ENCODE measurements around the gene ZNF335. TPM values are rescaled to one million over a fixed set of nuclear protein-coding genes. Genes with fewer than 3 reads are reported as not detected.
A peak's percentile ranks its signal among the peaks of the same experiment; 100 is the strongest.

Gene ZNF335
- total and polyA plus RNA-seq, 2 of the 13 experiments (the other 11 are each of a cell fraction or from before 2014, with no cell fraction given): 9.7 to 13.7 TPM

DNA sequence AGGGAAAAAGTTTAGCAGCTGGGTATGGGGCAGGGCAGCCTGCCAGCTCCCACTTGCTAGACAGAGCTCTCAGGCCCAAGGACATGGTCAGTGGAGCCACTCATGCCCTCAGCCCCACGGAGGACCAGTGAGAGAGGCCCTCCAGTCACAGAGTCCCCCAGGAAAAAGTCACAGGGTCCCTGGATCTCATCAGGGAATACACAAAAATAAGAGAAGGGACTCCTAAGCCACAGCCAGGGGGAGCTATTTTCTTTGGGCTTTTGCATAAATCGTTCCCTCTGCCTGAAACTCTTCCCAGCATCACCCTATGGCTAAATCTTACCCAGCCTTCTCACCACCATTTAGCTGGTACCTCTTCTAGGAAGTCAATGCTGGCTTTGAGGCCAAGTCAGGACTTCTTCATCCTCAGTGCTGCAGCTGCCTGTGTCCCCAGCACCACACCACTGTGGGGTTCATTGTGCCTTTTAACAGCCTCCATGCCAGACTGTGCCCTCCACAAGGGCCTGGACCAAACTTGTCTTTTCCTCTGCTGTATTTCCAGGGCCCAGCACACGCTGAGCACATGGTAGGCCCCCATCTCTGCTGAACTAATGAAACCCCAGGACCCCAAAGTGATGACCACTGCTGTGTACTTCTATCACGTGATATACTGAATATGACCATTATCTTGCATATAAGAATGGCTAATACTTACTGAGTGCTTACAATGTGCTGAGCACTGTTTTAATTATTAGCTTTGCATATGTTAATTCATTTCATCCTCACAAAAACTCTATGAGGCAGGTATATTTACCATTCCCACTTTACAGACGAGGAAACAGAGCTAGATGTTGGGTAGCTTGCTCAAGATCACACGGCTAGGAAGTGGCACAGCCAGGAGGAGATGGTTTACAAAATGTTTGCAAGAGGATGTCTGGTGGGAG is 2.0 kb downstream of the ZNF335 start (continued):
- TF ChIP-seq, protein P1, sequence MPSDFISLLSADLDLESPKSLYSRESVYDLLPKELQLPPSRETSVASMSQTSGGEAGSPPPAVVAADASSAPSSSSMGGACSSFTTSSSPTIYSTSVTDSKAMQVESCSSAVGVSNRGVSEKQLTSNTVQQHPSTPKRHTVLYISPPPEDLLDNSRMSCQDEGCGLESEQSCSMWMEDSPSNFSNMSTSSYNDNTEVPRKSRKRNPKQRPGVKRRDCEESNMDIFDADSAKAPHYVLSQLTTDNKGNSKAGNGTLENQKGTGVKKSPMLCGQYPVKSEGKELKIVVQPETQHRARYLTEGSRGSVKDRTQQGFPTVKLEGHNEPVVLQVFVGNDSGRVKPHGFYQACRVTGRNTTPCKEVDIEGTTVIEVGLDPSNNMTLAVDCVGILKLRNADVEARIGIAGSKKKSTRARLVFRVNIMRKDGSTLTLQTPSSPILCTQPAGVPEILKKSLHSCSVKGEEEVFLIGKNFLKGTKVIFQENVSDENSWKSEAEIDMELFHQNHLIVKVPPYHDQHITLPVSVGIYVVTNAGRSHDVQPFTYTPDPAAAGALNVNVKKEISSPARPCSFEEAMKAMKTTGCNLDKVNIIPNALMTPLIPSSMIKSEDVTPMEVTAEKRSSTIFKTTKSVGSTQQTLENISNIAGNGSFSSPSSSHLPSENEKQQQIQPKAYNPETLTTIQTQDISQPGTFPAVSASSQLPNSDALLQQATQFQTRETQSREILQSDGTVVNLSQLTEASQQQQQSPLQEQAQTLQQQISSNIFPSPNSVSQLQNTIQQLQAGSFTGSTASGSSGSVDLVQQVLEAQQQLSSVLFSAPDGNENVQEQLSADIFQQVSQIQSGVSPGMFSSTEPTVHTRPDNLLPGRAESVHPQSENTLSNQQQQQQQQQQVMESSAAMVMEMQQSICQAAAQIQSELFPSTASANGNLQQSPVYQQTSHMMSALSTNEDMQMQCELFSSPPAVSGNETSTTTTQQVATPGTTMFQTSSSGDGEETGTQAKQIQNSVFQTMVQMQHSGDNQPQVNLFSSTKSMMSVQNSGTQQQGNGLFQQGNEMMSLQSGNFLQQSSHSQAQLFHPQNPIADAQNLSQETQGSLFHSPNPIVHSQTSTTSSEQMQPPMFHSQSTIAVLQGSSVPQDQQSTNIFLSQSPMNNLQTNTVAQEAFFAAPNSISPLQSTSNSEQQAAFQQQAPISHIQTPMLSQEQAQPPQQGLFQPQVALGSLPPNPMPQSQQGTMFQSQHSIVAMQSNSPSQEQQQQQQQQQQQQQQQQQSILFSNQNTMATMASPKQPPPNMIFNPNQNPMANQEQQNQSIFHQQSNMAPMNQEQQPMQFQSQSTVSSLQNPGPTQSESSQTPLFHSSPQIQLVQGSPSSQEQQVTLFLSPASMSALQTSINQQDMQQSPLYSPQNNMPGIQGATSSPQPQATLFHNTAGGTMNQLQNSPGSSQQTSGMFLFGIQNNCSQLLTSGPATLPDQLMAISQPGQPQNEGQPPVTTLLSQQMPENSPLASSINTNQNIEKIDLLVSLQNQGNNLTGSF (CRISPR knock-in tag; IDR thresholded peaks at IDR 0.05): no peak
- TF ChIP-seq ZNF879 (CRISPR knock-in tag; IDR thresholded peaks at IDR 0.05) (no peak), SAFB2 (CRISPR knock-in tag; IDR thresholded peaks at IDR 0.05; ENCODE audit: borderline replicate concordance, low read depth) (no peak), ISX (CRISPR knock-in tag; conservative IDR thresholded peaks at IDR 0.05) (no peak), SIN3A (IDR thresholded peaks at IDR 0.05; ENCODE audit: borderline replicate concordance, low read depth, low read length) (no peak), RARG (CRISPR knock-in tag; IDR thresholded peaks at IDR 0.05; ENCODE audit: low read depth) (no peak), ZNF564 (CRISPR knock-in tag; IDR thresholded peaks at IDR 0.05) (no peak), KDM5A (IDR thresholded peaks at IDR 0.05; ENCODE audit: borderline replicate concordance, low read length) (no peak), CCAR2 (optimal IDR thresholded peaks at IDR 0.05; ENCODE audit: low read depth, low read length) (no peak), SMYD3 (CRISPR knock-in tag; IDR thresholded peaks at IDR 0.05) (no peak), ZNF749 (CRISPR knock-in tag; IDR thresholded peaks at IDR 0.05; ENCODE audit: borderline replicate concordance) (no peak)
- TF ChIP-seq, protein P2, sequence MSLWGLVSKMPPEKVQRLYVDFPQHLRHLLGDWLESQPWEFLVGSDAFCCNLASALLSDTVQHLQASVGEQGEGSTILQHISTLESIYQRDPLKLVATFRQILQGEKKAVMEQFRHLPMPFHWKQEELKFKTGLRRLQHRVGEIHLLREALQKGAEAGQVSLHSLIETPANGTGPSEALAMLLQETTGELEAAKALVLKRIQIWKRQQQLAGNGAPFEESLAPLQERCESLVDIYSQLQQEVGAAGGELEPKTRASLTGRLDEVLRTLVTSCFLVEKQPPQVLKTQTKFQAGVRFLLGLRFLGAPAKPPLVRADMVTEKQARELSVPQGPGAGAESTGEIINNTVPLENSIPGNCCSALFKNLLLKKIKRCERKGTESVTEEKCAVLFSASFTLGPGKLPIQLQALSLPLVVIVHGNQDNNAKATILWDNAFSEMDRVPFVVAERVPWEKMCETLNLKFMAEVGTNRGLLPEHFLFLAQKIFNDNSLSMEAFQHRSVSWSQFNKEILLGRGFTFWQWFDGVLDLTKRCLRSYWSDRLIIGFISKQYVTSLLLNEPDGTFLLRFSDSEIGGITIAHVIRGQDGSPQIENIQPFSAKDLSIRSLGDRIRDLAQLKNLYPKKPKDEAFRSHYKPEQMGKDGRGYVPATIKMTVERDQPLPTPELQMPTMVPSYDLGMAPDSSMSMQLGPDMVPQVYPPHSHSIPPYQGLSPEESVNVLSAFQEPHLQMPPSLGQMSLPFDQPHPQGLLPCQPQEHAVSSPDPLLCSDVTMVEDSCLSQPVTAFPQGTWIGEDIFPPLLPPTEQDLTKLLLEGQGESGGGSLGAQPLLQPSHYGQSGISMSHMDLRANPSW (CRISPR knock-in tag; IDR thresholded peaks at IDR 0.05; ENCODE audit: borderline replicate concordance): no peak
- TF ChIP-seq, protein P3, sequence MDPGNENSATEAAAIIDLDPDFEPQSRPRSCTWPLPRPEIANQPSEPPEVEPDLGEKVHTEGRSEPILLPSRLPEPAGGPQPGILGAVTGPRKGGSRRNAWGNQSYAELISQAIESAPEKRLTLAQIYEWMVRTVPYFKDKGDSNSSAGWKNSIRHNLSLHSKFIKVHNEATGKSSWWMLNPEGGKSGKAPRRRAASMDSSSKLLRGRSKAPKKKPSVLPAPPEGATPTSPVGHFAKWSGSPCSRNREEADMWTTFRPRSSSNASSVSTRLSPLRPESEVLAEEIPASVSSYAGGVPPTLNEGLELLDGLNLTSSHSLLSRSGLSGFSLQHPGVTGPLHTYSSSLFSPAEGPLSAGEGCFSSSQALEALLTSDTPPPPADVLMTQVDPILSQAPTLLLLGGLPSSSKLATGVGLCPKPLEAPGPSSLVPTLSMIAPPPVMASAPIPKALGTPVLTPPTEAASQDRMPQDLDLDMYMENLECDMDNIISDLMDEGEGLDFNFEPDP (CRISPR knock-in tag; conservative IDR thresholded peaks at IDR 0.05): no peak
- TF ChIP-seq, protein P4, sequence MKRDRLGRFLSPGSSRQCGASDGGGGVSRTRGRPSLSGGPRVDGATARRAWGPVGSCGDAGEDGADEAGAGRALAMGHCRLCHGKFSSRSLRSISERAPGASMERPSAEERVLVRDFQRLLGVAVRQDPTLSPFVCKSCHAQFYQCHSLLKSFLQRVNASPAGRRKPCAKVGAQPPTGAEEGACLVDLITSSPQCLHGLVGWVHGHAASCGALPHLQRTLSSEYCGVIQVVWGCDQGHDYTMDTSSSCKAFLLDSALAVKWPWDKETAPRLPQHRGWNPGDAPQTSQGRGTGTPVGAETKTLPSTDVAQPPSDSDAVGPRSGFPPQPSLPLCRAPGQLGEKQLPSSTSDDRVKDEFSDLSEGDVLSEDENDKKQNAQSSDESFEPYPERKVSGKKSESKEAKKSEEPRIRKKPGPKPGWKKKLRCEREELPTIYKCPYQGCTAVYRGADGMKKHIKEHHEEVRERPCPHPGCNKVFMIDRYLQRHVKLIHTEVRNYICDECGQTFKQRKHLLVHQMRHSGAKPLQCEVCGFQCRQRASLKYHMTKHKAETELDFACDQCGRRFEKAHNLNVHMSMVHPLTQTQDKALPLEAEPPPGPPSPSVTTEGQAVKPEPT (CRISPR knock-in tag; IDR thresholded peaks at IDR 0.05; ENCODE audit: low read depth): 0 out of 2 replicates have a peak, but pooled peaks have one; percentile 46
- TF ChIP-seq, protein P5, sequence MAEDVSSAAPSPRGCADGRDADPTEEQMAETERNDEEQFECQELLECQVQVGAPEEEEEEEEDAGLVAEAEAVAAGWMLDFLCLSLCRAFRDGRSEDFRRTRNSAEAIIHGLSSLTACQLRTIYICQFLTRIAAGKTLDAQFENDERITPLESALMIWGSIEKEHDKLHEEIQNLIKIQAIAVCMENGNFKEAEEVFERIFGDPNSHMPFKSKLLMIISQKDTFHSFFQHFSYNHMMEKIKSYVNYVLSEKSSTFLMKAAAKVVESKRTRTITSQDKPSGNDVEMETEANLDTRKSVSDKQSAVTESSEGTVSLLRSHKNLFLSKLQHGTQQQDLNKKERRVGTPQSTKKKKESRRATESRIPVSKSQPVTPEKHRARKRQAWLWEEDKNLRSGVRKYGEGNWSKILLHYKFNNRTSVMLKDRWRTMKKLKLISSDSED (CRISPR knock-in tag; IDR thresholded peaks at IDR 0.05): no peak

Data from HepG2 (cell line).